IPS DF 4.7 (cell line): ENCODE data around the gene GNB3.

Experiments
- DNase-seq: peaks from one replicate; pipeline ENCODE4 v3.0.0-alpha.2; 2013; ENCODE audit warnings: low spot score; ENCODE audit errors: extremely low read depth

The GNB3 gene

DNA sequence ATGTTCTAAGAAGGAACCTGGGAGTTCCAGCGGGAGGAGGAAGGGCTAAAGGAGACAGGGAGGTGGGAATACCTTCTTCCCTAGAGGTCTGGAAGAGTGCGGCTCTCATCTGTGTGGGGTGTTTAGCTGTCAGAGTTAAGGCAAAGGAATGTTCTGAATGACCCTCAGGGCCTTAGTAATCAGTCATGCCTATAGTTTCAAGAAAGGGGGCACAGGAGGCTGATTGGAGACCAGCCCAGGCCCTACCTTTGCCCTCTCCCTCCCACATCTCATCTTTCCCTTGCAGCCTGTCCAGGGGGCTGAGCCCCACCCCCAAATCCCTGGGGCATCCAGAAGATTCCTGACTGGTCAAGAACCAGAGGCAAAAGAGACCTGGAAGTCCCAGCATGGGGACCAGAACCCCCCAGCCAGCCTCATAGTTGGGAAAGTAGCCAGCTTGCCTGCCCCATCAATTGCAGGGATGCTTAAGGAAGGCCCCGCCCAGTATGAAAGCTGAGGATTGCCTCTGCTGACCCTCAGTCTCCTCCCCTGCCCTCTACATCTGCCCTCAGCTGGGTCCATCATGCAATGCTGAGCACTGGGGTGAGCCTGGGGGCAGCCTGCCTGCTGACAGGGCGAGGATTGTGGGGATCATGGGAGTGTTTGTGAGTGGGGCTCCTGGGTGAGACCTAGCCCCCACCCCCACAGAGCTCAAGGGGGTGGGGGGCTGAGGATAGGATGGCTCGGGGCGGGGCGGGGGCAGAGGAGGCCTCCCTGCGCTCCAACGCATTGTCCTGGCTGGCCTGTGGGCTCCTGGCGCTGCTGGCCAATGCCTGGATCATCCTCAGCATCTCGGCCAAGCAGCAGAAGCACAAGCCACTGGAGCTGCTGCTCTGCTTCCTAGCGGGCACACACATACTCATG is 17.3 kb upstream of the GNB3 start:
- DNase-seq: no peak

DNA sequence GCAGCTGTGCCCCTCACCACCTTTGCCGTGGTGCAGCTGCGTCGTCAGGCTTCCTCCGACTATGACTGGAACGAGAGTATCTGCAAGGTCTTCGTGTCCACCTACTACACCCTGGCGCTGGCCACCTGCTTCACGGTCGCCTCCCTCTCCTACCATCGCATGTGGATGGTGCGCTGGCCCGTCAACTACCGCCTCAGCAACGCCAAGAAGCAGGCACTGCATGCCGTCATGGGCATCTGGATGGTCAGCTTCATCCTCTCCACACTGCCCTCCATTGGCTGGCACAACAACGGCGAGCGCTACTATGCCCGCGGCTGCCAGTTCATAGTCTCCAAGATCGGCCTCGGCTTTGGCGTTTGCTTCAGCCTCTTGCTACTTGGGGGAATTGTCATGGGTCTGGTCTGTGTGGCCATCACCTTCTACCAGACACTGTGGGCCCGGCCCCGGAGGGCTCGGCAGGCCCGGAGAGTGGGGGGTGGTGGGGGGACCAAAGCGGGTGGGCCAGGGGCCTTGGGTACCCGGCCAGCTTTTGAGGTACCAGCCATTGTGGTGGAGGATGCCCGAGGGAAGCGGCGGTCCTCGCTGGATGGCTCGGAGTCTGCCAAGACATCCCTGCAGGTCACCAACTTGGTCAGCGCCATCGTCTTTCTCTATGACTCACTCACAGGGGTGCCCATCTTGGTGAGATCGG is 16.5 kb upstream of the GNB3 start:
- DNase-seq: no peak

DNA sequence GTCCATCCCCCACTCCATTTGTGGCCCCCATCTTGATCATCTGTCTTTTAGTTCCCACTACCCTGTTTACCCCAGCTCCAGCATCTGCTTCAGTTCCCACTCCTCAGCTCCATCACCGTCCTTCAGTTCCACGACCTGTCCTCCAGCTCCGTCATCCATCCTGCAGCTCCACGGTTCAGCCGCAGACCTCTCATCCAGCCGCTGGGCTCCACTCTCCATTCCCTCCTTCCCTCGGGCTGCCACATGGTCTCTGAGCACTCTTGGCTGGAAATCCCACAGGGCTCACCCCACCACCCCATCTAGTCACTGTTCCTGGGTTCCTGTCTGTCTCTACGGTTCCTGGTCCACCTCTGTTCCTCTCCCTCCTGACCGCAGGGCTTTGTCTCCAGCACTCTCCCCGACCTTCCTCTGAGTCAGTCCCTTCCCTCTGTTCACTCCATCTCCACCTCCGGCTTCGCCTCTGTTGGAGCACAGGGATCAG is 15.8 kb upstream of the GNB3 start:
- no peak for DNase-seq

DNA sequence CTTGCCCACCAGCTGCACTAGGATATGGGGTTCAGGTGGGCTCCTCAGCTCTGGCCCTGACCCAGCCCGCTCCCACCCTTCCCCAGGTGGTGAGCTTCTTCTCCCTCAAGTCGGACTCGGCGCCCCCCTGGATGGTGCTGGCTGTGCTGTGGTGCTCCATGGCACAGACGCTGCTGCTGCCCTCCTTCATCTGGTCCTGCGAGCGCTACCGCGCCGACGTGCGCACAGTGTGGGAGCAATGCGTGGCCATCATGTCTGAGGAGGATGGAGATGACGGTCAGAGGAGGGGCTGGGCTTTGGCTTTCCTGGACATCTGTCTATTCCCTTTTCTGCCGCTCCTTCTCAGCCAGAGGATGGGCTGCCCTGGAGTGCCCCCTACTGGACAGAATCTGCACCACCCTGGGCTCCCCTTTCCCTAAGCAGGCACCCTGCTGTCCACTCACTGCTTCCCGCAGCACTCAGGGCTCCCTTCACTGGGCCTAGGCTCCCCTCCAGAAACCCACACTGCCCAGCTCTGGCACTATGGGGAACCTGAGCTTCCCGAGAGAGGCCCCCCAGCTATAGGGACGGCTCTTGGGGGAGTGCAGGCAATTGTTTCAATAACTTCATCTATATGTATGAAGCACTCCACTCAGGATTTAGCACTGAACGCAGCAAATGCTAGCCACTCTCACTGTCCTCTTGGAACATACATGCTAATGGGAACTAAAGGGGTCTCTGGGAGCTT is 15.2 kb upstream of the GNB3 start:
- DNase-seq: no peak

DNA sequence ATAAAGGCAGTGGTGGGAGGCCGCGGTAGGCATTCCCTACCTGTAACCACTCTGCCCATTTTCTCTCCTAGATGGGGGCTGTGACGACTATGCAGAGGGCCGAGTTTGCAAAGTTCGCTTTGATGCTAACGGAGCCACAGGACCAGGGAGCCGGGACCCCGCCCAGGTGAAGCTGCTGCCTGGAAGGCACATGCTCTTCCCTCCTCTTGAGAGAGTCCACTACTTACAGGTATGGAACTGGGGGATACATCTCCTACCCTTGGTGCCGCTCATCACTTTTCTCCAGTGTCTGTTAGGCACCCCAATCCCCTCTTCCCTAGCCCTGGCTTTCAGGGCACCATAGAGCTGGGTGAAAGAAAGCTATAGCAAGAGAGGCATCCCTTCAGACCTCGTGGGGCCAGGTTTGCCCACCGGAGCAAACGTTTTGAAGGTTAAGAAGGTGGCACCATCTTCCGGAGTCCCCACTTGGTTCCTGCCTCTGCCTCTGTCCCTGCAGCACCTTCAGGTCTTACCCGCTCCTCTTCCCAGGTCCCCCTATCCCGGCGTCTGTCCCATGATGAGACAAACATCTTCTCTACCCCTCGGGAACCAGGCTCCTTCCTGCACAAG is 14.5 kb upstream of the GNB3 start:
- no peak for DNase-seq

DNA sequence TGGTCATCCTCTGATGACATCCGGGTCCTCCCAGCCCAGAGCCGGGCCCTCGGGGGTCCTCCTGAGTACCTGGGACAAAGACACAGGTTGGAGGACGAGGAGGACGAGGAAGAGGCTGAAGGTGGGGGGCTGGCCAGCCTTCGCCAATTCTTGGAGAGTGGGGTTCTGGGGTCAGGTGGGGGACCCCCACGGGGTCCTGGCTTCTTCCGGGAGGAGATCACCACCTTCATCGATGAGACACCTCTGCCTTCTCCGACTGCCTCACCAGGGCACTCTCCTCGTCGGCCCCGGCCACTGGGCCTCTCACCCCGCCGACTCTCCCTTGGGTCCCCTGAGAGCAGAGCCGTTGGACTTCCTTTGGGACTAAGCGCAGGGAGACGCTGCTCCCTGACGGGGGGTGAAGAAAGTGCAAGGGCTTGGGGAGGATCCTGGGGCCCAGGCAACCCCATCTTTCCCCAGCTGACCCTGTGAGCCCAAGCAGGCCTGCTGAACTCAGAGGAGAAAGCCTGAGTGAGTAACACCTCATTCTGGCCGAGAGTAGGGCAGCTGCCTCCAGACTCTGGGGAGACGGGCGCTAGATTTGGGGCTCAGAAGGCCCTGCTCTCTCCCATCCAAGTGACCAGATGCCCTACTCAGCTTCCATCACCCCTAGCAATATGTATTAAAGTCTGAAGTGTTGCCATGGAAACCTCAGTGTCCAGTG is 13.8 kb upstream of the GNB3 start:
- no peak for DNase-seq

DNA sequence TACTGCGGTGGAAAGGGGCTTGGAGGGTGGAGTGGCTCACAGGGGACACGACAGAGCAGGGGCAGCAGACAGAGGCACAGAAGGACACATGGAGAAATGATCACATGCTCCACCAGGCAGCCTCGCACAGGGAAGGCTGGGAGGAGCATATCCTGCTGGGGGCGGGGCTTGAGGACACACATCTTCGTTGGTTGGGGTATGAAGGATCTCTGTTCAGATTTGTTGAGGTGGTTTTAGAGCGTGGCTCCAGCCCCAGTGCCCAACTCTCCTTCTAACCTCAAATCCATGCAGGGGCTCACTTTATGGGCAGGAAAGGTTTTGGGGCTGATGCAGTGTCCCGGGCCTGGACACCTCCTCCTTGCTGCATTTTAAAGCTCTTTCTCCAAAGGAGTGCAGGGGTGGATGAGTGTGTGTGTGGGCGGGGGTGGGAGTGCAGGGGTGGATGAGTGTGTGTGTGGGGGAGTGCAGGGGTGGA is 13.3 kb upstream of the GNB3 start:
- no peak for DNase-seq

DNA sequence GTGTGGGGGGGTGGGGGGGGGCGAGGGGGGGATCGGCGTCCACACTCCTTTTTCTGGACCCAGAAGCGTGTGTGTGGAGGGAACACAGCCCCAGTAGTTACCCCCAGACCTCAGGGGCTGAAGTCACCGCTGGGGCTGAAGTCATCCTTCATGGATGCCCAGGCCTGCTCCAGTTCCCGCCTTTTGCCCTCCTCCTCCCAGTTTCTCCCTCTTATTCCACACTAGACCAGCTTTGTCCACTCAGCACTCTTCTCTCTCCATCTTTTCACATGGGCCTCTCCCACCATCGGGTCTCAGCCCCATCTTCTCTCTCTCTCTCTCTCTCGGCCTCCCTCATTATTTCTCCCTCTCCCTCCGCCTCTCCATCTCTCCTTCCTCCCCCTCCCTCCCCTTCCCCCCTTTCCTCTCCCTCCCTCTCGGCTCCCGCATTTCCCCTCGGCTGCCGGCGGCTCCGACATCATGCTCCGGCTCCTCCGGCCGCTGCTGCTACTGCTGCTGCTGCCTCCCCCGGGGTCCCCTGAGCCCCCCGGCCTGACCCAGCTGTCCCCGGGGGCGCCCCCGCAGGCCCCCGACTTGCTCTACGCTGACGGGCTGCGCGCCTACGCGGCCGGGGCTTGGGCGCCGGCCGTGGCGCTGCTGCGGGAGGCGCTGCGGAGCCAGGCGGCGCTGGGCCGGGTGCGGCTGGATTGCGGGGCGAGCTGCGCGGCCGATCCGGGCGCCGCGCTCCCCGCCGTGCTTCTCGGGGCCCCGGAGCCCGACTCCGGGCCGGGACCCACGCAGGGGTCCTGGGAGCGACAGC is 12.5 kb upstream of the GNB3 start, which contains the start of gene P3H3:
Gene P3H3, plus strand, starts transcription at position 426 of the 799 bp plus-strand sequence. Its CDS starts 34 bp downstream, at position 460.
- DNase-seq: no peak

DNA sequence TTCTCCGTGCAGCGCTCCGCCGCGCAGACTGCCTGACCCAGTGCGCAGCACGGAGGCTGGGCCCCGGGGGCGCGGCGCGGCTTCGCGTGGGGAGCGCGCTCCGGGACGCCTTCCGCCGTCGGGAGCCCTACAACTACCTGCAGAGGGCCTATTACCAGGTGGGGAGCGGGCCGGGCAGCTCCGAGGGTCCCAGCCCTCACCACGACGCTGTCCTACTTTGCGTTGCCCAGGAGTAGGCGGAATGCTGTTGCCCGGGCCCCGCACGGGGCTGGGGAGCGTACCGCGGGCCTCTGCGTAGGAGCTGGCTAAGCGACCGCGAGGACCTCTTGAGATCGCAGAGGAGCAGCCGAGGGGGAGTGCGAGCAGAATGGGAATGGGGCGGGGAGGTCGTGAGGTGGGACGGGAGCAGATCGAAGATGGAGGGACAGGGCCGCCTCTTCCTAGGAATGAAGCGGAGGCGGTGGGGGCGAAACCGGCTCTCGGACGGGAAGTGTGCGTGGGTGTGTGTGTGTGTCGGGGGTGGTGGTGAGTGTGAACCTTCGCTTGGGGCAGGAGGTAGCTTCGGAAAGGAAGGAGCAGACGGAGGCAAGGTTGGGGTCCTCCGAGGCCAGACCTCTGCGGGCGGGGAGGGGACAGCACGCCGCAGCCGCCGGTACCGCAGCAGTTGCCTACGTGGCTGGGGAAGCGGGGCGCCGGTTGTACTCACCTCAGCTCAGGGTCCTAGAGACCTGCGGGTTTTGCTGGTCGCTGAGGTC is 11.8 kb upstream of the GNB3 start:
- DNase-seq: no peak

DNA sequence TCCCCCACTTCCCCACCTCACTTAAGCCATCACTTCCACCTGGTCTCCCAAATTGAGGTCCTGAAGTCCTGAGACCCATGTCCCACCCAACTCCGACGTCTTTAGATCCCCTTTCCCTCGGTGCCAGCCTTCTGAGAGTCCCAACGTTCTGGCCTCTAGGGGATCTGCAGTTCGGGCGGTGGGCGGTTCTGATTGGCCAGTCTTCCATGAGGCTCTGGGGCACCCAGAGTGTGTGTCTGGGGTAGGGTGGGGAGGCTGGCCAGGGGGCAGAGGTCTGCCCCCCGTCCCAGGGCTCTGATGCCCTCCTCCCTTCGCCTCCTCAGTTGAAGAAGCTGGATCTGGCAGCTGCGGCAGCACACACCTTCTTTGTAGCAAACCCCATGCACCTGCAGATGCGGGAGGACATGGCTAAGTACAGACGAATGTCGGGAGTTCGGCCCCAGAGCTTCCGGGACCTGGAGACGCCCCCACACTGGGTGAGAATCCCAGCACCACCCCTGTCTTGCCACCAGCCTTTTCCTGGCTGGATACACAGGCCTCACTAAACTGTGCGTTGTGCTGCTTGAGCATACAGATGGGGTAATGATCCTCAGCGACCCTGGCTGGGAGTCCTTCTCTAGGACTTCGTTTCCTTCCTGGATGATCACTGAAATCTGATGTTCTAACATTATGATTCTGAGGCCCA is 11.0 kb upstream of the GNB3 start:
- DNase-seq: no peak

DNA sequence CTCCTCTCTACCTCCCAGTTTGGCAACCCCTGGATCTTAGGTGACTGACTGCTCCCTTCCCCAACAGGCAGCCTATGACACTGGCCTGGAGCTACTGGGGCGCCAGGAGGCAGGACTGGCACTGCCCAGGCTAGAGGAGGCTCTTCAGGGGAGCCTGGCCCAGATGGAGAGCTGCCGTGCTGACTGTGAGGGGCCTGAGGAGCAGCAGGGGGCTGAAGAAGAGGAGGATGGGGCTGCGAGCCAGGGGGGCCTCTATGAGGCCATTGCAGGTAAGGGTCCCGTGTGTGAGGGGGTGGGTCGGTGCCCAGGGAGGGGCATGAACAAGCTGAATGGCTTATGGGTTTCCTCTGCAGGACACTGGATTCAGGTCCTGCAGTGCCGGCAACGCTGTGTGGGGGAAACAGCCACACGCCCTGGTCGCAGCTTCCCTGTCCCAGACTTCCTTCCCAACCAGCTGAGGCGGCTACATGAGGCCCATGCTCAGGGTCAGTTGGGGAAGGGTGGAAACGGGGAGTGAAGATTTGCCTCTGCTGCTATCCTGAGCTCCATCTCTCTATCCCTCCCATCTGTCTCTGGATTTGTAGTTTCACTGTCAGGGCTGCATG is 10.3 kb upstream of the GNB3 start:
- no peak for DNase-seq

DNA sequence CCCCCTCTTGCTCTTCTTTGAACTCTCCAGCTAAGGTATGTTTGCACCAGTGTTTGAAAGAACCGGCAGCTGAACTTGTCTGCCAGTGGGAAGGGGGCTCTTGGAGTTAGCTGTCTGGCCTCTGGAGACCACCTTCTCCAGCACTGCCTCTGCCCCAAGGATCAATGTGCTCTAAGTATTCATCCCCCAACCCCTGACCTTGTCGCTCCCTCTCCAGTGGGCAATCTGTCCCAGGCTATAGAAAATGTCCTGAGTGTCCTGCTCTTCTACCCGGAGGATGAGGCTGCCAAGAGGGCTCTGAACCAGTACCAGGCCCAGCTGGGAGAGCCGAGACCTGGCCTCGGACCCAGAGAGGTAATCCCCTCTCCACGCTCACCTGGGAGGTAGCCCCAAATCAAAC is 9.7 kb upstream of the GNB3 start:
- DNase-seq: no peak

DNA sequence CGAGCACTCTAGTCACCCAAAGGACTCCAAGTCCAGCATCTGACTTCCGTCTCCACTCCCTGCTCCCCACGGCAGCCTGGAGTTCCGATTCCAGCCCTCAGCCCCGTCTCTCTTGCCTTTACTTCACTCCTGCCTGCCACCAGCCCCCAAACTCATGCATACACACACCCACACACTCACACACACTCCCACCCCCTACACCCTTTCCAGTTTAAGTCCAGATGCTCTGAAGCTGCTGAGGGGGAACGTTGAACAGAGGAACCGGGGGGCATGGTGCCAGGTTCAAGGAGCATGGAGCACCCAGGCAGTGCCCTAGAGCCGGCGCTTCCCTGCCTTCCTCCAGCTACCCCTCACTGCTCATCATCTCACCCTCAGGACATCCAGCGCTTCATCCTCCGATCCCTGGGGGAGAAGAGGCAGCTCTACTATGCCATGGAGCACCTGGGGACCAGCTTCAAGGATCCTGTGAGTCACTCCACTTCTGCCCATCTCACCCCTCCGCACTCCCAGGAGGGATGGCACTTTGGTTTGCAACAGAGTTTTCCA is 9.2 kb upstream of the GNB3 start:
- DNase-seq: no peak

DNA sequence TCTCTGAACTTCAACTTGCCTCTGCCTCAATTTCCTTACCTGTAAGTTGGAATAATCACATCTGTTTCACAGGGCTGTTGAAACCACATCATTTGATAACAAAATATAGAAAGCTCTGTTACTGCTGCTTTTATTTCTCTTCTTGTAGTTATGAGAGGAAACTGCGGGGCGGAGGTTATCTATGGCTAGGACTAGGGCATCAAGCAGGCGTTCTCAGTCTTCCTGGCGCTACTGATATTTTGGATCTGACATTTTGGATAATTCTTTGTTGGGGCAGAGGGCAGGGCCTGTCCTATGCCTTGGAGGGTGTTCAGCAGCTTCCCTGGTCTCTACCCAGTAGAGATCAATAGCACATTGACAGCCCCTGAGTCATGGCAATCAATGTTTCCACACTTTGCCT is 8.6 kb upstream of the GNB3 start:
- DNase-seq: no peak

DNA sequence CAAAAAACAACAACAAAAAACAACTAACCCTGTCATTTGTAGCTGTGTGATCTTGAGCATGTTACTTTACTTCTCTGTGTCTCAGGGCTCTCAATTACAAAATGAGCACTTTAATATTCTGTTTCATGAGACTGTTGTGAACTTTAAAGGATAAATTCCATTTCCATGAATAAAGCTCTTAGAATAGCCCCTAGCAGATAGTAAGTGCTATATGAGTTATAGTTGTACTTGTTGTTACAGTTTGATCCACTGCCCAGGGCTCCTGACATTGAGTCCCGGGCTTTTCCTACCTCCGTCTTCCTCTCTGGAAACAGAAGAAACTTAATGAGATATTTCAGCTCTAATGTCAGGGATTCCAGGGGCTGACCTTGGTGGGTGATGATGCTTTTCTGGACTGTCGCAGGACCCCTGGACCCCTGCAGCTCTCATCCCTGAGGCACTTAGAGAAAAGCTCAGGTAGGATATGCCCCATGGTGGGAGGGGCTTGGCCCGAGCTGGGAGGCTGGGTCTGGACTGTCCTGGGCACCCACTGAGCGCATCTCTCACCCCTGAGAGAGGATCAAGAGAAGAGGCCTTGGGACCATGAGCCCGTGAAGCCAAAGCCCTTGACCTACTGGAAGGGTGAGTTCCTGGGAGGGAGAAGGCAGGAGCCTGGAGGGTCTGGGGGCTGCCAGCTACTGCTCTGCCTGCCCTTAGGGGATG is 7.4 kb upstream of the GNB3 start:
- DNase-seq: no peak

DNA sequence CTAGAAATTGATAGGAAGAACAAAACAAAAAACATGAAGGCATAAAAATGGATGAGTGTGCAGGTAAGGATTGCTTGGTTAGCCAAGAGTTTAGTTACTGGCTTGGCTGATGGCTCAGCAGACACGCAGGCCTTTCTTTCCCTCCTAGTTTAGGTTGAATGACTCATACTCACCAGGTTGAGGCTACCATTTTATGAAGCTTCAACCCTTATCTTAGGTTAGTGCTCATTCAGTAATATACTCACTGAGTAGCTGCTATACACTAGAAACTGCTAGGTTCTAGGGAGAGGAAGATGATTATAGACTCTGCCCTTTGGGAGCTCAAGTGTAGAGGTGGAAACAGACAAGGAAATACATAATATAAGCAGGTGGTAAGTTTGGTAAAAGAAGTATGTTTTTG is 6.5 kb upstream of the GNB3 start:
- no peak for DNase-seq

DNA sequence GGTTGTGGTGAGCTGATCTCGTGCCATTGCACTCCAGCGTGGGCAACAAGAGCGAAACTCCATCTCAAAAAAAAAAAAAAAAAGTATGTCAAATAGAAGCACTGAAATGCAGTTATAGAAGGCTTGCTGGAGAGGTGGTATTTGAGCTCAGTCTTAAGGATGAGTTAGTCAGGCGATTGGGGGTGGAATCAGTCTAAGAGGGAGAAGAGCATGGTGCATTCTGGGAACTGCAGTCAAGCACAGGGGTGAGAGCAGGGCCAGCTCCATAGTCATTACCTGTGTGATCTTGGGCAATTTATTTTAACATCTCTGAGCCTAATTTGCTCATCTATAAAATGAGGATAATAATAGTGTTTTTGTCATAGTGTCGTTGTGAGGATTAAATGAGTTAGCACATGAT is 5.9 kb upstream of the GNB3 start:
- no peak for DNase-seq
